Thyroid gland (tissue), 4 donors: Measurements from ENCODE around the gene ZNF579.

Experiments used
- POLR2A ChIP-seq, 2 donors: fragments of 450-650 bp; IDR thresholded peaks; one replicate each; pipeline ENCODE4 v1.6.1; 2017; ENCODE audit warnings: antibody characterized with exemption in 2 of 2, mild to moderate bottlenecking in 2 of 2, moderate library complexity in 1 of 2
- TF ChIP-seq, protein P1 (sequence below), 6 experiments: fragments of 200-600 bp in 3 of 6; fragments of 450-650 bp in 3 of 6; sonication (generic) in 3 of 6; IDR thresholded peaks; one replicate each; pipeline ENCODE4 v1.5.1; 2016 to 2019; ENCODE audit warnings: antibody characterized with exemption in 6 of 6, mild to moderate bottlenecking in 2 of 6, inconsistent platforms in 1 of 6, moderate library complexity in 1 of 6

DNA sequence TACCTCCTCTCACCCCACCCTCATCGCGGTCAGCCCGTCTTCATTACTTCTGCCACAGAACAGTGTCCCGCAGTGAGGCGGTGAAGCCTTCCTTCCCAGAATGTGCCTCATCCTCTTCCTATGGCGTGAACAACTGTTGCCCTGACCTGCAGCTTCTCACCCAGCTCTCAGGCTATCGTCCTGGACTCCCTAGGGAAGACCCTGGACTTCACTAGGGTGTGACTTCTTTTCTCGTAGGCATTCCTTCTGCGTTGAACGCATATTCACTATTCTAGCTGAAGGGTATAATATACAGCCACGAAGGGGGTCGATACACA, 25.8 kb upstream of the ZNF579 start:
- TF ChIP-seq, protein P1, sequence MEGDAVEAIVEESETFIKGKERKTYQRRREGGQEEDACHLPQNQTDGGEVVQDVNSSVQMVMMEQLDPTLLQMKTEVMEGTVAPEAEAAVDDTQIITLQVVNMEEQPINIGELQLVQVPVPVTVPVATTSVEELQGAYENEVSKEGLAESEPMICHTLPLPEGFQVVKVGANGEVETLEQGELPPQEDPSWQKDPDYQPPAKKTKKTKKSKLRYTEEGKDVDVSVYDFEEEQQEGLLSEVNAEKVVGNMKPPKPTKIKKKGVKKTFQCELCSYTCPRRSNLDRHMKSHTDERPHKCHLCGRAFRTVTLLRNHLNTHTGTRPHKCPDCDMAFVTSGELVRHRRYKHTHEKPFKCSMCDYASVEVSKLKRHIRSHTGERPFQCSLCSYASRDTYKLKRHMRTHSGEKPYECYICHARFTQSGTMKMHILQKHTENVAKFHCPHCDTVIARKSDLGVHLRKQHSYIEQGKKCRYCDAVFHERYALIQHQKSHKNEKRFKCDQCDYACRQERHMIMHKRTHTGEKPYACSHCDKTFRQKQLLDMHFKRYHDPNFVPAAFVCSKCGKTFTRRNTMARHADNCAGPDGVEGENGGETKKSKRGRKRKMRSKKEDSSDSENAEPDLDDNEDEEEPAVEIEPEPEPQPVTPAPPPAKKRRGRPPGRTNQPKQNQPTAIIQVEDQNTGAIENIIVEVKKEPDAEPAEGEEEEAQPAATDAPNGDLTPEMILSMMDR (IDR thresholded peaks at IDR 0.05) = no peak
- TF ChIP-seq POLR2A (IDR thresholded peaks at IDR 0.05) = no peak
